HK-2 (cell line): ENCODE data around the gene RNF144A.

Experiments
- DNase-seq: peaks from one replicate; pipeline ENCODE4 v3.0.0-alpha.2; 2018; ENCODE audit not compliant: unreplicated experiment

RNF144A gene

GRCh38 chr2:6947929-6948676 lies 30.9 kb downstream of the RNF144A start:
- DNase-seq = no peak

- no peak for DNase-seq
These were observed 31.6 kb downstream of the RNF144A start for GRCh38 chr2:6948677-6949351.

- no peak for DNase-seq
These were observed 33.8 kb downstream of the RNF144A start for GRCh38 chr2:6951046-6951445.

GRCh38 chr2:6952101-6952500 lies 34.9 kb downstream of the RNF144A start:
- no peak for DNase-seq

GRCh38 chr2:6954586-6954985 lies 37.4 kb downstream of the RNF144A start:
- no peak for DNase-seq

GRCh38 chr2:6955511-6956136 lies 38.4 kb downstream of the RNF144A start:
- DNase-seq = no peak

- no peak for DNase-seq
These were observed 39.4 kb downstream of the RNF144A start for GRCh38 chr2:6956566-6956965.

GRCh38 chr2:6957031-6957714 lies 40.0 kb downstream of the RNF144A start:
- no peak for DNase-seq

- no peak for DNase-seq
These were observed 40.9 kb downstream of the RNF144A start for GRCh38 chr2:6957910-6958615.

- DNase-seq = no peak
These were observed 41.5 kb downstream of the RNF144A start for GRCh38 chr2:6958616-6959235.

GRCh38 chr2:6959751-6960150 lies 42.5 kb downstream of the RNF144A start:
- no peak for DNase-seq

GRCh38 chr2:6960659-6961058 lies 43.4 kb downstream of the RNF144A start:
- no peak for DNase-seq

GRCh38 chr2:6963727-6964126 lies 46.5 kb downstream of the RNF144A start:
- DNase-seq = no peak

GRCh38 chr2:6965071-6965795 lies 48.0 kb downstream of the RNF144A start:
- no peak for DNase-seq

GRCh38 chr2:6966446-6966940 lies 49.3 kb downstream of the RNF144A start:
- DNase-seq = no peak

- no peak for DNase-seq
These were observed 50.1 kb downstream of the RNF144A start for GRCh38 chr2:6967301-6967700.

GRCh38 chr2:6968319-6969100 lies 51.3 kb downstream of the RNF144A start:
- DNase-seq = no peak

- DNase-seq = no peak
These were observed 53.3 kb downstream of the RNF144A start for GRCh38 chr2:6970551-6970950.

GRCh38 chr2:6970976-6971480 lies 53.8 kb downstream of the RNF144A start:
- no peak for DNase-seq
